ENCODE results near the gene SULT2B1.
"Not testable (repeated sequence)": the region's sequence is repeated elsewhere in the genome, so short reads cannot be mapped to it uniquely, and the experiment has no call there.

SULT2B1 gene

GRCh38 chr19:48551437-48552302, at the start of gene SULT2B1:
SULT2B1 (plus strand) TSS chr19:48552172; CDS start chr19:48552253, 81 bp downstream.
- no peak for DNase-seq

GRCh38 chr19:48502350-48503018, 49.5 kb upstream of the SULT2B1 start:
- DNase-seq = no peak

DNA sequence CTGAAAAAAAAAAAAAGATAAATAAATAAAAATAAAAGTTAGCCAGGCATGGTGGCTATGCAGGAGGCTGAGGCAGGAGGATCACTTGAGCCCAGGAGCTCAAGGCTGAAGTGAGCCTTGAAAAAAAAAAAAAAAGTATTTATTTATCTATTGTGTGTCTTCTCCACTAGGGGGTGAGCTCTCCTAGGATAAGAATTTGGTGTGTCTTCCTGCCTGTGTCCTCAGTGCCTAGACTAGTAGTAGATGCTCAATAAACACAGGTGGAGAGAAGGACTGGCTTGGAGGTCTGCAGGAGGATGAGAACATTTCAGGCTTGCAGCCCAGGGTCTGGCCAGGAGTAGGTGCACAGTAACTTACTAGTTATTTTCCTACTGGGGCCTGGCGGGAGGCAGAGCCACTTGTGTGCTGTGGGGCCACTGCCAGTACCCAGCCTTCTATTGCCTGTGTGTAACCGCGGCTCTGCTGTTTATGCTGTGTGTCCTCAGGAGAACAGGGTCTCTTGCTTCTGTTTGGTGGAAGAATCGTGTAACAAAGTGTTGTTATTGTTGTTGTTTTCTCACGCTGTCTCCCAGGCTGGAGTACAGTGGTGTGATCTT, 45.7 kb upstream of the SULT2B1 start:
- peak; percentile 60 for DNase-seq

DNA sequence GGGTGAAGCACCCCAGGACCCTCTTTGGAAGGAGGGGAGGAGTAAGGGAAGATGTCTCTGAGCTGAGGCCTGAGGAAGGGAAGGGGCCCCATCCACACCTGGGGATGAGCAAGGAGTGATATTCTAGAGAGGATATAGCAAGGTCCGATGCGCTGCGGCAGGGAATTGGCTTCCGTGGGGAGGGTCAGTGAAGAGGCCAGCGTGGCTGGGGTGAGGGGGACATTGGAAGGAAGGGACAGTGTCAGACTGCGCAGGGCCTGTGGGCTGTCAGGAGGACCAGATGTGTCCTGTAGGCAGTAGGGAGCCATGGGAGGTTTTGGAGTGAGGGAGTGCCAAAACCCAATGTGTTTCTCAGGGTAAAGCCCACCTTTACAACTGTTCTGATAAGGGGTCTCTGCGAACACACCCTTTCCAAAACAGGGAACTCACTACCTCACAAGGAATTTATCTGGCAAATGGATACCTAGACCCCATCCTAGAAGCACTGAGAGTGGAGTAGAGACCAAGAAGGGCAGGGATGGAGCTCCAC, 44.0 kb upstream of the SULT2B1 start:
- no peak for DNase-seq

GRCh38 chr19:48508729-48509411, 43.1 kb upstream of the SULT2B1 start:
- DNase-seq = no peak

DNA sequence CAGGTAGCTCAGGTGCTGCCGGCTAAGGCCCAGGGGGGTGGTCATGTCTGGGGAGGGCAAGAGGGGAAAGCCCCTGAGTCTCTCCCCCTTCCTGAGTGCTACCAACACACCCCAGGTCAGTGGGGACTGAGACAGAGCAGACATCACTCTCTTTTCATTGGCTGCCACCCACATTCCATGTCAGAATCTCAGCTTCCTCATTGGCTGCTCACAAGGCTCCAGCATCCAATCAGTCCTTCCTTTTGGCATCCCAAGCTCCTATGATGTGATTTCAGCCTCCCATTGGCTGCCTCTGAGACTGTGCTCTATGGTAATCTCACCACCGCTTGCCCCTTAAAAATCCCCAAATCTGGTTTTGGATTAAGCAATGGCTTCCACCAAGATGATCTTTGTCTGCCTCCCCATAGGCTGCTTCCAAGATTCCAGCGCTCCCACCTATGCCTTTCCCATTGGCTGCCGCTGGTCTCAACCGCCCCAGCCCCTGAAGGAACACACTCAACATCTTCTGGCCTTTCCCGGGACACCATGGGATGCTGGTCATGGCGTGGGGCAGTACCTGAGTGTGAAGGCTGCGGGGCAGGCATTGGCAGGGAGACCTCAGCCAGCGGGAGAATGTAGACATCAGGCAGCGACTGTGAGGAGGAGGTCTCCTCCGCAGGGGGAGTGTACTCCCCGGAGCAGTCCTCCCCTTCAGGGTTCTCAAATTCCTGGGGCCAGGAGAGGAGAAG, 42.3 kb upstream of the SULT2B1 start:
- DNase-seq = no peak

- peak; percentile 62 for DNase-seq
These were observed 41.3 kb upstream of the SULT2B1 start for GRCh38 chr19:48510421-48511268.

GRCh38 chr19:48511321-48511731, 40.6 kb upstream of the SULT2B1 start:
- DNase-seq = no peak

GRCh38 chr19:48511800-48512503, 40.0 kb upstream of the SULT2B1 start, which contains the start of gene LMTK3:
LMTK3 (minus strand) TSS chr19:48511835; CDS start chr19:48511576, 259 bp downstream.
- DNase-seq = peak; percentile 90

DNA sequence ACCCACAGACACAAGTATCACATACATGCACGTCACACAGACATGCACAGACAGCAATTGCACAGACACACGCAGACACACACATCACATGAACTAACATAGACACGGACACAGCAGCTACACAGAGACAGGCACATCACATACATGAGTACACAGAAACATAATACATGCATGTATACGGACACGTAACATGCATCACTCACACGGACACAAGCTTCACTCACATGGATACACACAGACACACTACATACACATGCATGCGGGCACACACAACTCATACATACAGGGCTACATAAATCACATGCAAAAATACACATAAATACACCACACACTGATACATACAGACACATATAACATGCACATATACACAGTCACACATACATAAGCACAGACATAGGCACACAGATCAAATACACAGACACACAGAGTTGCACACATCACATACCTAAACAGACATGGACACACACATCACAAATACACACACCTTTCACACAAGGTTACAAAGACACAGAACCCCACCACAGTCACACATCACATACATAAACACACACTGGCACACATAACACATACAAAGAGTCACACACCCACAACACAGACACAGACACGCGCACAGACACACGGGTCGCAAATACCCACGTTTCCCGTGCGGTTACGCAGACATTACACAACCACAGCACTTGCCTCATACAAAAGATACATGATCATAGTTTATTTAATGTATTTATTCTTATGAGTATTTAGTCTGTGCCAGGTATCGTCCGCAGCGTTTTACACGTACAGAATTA, 39.3 kb upstream of the SULT2B1 start:
- peak; percentile 15 for DNase-seq

DNA sequence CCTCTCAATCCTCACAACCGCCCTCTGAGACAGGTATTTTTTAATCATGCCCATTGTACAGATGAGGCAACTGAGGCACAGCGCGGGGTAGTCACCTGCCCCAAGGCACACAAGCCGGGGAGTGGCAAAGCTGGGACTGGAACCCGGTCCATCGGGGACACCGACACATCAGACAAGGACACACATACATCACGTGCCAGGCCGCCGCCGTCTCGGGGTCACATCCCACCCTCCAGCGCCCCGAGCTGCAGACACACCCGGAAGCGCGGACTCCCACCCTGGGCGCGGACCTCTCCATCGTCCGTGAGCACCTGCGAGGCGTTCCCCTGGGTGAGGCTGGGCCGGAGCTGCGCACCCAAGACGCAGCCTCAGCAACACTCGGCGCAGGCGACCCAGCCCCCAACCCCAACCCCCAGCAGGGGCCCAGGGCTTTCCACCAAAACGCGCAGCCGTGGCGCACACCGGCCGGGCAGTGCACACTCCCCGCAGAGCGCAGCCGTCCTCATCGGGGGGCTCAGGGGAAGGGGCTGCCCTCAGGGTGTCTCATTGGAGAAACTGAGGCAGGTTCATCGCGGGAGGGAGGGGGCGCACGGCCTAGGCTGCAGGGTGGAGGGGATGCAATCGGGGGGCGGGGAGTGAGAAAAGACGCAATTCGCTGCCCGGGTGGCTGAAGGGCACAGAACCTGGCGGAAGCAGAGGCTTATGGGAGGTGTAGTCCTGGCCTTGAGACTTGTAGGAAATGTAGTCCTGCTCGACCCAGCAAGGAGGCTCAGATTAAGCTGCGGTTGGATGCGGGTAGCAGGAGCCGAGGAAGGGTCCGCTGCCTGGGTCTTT, 38.5 kb upstream of the SULT2B1 start:
- DNase-seq = peak; percentile 77

DNA sequence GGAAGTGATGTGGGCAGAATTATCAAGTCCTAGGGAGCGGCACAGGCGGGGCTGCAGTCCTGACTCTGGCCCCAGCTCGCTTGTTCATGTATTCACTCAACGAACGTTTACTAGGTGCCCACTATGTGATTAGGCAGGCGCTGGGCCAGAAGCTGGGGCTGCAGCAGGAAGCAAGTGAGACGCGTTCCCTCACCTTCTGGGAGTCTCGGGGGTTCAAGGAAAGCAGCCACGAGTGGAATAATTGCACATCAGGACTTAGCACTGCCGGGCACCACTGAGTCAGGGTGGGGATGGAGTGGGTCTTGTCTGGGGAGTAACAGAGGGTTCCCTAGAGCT, 37.9 kb upstream of the SULT2B1 start:
- no peak for DNase-seq

DNA sequence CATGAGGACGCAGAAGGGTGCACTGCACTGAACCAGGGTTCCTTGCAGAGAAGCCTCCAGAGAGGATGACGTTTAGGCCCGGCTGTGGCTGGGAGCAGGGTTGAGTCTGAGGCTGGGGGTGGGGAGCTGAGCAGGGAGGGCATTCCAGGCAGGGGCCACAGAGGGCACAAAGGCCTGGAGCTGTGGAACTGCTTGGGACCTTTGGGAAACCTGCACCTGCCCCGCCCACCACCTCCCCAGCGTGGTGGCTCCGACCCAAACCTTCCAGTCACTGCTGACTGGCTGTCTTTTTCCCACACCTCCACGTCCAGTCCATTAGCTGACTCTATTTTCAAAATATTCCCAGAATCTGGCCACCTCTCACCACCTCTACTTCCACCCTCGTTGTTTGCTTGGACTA, 35.4 kb upstream of the SULT2B1 start:
- DNase-seq = no peak

- no peak for DNase-seq
These were observed 33.8 kb upstream of the SULT2B1 start for GRCh38 chr19:48518207-48518606.

- DNase-seq = not testable (repeated sequence)
These were observed 32.5 kb upstream of the SULT2B1 start for GRCh38 chr19:48519426-48519825.

- no peak for DNase-seq
These were observed 31.8 kb upstream of the SULT2B1 start for GRCh38 chr19:48520134-48520533.

DNA sequence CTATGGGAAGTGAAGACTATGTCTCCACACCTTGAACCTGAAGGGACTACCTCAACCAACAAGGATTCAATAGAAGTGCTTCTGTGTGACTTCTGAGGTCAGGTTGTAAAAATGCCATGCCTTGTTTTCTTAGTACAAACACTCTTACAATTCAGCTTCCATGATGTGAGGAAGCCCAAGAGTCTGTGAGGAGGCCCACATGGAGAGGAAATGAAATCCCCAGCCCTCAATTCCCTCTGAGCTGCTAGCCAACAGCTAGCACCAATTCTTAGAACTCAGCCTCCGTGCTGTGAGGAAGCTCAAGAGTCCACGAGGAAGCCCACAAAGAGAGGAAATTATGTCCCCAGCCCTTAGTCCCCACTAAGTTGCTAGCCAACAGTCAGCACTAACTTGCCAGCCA, 27.8 kb upstream of the SULT2B1 start:
- no peak for DNase-seq

DNA sequence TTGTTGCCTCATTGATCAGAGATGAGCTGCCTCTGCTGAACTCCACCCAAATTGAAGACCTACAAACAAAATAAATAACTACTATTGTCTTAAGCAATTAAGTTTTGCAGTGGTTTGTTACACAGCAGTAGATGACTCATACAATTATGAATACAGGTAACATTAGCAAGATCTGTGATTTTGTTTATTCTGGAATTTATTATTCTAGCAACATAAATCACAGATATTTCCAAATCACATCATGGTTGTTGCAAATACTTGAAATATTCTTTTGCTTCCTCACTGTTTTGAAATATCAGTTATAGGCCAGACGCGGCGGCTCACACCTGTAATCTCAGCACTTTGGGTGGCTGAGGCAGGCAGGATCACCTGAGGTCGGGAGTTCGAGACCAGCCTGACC, 27.2 kb upstream of the SULT2B1 start:
- DNase-seq = no peak

DNA sequence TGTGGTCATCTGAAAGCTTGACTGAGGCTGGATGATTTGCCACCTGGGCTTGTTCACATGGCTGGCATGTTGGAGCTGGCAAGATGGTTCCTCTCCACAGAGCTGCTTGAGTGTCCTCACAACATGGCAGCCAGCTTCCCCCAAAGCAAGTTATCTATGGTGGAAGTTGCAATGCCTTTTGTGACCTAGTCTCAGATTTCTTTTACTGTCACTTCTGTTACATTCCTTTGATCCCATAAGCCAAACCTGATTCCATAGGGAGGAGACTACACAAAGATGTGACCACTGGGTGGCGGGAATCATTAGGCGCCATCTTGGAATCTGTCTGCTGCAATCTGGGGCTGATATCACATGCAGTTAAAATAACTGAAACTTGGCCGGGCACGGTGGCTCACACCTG, 22.8 kb upstream of the SULT2B1 start:
- no peak for DNase-seq
